HG03066 (cell line): ENCODE data around the gene SUPT5H.

Experiments used
- ATAC-seq: cut with Tn5 transposase; IDR thresholded peaks from one replicate; pipeline ENCODE4 v1.9.1; 2021; ENCODE audit warnings: low read depth; ENCODE audit not compliant: unreplicated experiment

SUPT5H gene

DNA sequence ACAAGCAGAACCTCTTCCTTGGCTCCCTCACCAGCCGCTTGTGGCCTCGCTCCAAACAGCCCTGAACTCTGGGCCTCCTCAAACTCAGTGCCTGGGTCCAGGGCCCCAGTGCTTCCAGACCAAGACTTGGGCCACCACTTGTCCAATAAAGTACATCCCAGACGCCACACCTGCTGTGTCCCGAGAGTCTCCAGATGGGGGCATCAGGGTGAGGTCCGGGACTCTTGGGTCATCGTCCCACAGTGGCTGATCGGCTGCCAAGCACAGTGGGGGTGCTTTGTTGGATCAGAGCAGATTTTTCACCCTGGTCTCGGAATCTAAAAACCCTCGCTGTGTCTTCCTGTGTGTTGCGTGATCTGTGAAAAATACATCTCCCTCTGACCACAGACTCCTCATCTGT, 44.4 kb downstream of the SUPT5H start:
- no peak for ATAC-seq

DNA sequence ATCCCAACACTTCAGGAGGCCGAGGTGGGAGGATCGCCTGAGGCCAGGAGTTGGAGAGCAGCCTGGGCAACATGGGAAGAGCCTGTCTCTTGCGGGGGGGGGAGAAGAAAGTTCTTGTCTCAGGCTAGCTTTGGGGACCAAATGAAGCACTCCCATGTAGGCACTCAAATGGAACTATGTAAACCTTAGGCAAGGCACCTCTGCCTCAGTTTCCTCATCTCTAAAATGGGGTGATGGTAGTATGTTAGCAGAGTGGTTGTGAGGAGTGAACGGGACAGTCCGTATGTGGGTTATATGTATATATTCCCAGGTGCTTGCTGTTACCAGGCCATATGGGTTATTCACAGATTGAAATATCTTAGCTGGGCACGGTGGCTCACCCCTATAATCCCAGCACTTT, 46.8 kb downstream of the SUPT5H start:
- no peak for ATAC-seq

DNA sequence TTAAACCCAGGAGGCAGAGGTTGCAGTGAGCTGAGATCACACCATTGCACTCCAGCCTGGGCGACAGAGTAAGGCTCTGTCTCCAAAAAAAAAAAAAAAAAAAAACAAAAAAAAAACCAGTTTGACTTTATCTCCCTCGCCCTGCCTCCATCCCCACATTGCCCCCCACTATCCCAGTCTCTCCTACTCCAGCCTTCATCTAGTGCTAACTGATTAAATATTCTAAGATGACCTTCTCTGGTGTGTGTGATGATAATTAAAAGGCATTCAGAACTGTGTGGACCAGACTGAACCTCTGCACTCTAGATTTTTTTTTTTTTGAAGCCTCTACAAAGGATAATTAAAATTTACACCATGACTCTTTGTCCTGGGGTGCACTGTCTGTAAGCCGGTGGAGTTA, 47.4 kb downstream of the SUPT5H start:
- ATAC-seq, result no peak

DNA sequence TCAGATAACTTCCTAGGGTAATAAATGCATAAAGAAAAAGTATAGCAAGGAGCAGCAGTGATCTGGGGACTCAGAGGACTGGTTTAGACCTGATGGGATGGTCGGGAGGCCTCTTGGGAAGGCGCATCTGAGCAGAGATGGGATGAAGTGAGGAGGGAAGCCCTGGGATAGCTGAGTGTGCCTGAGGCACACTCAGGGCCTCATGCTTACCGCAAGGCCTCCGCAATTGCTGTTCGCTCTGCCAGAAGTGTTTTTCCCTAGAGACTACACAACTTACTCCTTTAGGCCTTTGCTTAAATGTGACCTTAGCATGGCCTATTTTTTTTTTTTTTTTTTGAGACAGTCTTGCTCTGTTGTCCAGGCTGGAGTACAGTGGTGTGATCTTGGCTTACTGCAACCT, 49.3 kb downstream of the SUPT5H start:
- no peak for ATAC-seq

DNA sequence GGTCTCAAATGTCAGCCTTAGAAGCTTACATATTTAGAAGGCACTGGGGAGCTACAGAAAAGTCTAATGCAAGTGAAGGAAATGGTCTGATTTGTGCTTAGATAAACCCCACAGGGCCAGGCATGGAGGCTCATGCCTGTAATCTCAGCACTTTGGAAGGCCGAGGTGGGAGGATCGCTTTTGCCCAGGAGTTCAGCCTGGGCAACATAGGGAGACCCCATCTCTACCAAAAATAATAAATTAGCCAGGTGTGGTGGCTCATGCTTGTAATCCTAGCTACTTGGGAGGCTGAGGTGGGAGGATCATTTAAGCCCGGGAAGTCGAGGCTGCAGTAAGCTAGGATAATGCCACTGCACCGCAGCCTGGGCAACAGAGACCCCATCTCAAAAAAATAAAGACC, 50.7 kb downstream of the SUPT5H start:
- no peak for ATAC-seq

DNA sequence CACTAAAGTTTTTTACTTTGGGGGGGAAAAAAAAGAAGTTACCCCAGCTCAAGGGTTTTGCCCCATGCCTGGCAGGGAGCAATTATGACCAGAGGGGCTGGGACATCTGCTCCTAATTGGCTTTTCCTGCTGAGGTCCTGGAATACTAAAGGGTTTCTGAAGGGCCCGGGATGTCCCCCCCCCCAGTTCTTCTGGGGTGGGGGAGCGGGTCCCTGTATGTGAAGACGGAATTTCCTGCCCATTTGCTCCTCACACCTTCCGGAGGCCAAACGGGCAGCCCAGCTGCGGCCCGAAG, 52.3 kb downstream of the SUPT5H start:
- no peak for ATAC-seq

DNA sequence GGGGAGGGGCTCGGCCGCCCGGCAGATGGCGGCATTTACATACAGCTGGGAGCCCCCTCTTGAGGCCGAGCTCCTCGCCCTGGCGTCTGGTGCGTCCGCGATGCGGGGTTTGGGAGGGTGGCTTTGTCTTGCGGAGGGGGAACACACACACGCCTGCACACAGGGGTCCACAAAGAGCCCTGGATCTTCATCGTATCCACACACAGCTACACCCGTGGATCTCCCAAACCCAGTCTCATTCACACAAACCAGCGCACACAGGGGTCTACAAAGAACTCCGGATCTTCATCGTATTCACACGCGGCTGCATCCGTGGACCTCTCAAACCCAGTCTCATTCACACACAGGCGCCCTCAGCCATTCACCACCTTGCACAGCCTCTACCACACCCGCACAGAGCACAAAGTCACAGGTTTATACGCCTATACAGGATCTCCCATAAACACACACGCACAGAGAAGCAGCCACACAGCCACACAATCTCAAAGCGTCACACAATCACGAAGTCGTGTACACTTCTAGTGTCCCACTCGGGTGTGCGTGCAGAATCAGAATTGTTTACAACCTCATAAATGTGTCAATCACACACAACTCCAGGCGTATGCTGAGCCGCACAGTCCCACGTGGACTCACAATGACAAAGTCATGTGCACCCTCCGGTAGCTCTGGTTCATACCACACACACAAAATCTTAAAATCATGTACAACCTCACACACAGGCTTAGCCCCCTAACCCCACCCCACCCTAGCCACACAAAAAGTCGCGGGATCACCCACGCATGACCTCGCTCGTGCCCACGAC, 52.8 kb downstream of the SUPT5H start:
- ATAC-seq, result no peak

DNA sequence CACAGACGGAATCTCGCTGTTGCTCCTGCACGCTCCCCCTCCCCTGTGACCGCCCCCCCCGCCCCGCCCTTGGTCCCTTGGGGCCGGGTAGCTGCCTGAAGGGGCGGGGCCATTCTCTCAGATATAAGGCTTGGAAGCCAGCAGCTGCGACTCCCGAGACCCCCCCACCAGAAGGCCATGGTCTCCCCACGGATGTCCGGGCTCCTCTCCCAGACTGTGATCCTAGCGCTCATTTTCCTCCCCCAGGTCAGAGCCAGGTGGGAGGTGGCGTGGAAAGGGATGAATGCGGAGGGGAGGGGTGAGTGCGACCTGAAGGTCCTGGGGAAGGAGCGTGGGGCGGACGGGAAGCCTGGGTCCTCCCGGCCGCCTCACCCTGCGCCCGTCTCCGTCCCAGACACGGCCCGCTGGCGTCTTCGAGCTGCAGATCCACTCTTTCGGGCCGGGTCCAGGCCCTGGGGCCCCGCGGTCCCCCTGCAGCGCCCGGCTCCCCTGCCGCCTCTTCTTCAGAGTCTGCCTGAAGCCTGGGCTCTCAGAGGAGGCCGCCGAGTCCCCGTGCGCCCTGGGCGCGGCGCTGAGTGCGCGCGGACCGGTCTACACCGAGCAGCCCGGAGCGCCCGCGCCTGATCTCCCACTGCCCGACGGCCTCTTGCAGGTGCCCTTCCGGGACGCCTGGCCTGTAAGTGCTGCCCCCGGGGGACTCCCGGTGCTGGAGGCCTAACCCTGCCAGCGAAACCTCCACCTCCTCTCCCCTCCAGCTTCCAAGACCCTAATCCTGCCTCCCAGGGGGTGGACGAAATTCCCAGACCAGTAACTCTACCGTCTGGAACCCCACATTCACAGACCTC, 53.6 kb downstream of the SUPT5H start, which contains the start of gene DLL3:
DLL3 (plus strand) TSS at position 150 of the 845 bp plus-strand sequence; CDS start at position 178, 28 bp downstream.
- no peak for ATAC-seq

DNA sequence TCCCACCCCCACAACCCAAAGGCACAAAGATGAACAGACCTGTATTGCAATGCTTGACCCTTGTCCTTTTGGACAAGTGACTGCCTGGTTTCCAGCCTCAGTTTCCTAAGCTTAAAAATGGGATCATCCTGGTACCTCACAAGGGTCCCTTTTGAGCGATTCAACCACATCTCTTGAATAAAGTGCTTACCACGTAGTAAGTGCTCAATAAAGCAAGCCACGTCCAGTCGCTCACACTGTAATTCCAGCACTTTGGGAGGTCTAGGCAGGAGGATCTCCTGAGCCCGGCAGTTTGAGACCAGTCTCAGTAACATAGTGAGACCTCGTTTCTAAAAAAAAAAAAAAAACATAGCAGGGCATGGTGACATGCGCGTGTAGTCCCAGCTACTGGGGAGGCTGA, 54.5 kb downstream of the SUPT5H start:
- ATAC-seq, result no peak

DNA sequence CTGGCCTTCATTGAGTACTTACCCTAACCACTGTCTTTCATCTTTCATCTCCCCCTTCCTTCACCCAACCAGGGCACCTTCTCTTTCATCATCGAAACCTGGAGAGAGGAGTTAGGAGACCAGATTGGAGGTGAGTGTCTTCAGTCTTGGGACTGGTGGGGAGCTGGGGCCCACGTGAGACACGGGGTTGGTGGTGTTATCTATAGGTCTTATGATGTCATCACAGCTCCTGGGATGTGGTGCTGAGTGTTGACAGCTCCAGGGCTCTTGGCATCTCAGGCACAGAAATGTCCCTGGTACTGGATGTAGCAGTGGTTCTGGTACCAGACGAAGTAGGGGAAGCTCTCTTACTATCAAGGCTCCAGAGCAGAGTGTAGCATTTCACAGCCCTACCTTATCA, 55.2 kb downstream of the SUPT5H start:
- no peak for ATAC-seq

DNA sequence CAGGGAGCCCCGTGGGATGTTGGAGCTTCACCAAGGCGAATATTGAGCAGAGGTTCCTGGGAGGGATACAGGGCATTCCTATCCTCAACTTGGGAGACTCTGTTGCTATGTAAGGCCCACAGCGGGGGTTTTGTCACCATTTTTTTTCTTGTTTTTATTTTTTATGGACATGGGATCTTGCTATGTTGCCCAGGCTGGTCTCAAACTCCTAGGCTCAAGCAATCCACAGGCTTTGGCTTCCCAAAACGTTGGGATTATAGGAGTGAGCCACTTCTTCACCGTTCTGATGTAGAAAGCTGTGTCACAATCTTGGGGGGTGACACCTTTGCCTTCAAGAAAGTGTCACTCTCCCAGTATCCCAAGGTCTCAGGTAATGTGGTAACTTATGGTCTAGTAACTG, 56.0 kb downstream of the SUPT5H start:
- no peak for ATAC-seq

DNA sequence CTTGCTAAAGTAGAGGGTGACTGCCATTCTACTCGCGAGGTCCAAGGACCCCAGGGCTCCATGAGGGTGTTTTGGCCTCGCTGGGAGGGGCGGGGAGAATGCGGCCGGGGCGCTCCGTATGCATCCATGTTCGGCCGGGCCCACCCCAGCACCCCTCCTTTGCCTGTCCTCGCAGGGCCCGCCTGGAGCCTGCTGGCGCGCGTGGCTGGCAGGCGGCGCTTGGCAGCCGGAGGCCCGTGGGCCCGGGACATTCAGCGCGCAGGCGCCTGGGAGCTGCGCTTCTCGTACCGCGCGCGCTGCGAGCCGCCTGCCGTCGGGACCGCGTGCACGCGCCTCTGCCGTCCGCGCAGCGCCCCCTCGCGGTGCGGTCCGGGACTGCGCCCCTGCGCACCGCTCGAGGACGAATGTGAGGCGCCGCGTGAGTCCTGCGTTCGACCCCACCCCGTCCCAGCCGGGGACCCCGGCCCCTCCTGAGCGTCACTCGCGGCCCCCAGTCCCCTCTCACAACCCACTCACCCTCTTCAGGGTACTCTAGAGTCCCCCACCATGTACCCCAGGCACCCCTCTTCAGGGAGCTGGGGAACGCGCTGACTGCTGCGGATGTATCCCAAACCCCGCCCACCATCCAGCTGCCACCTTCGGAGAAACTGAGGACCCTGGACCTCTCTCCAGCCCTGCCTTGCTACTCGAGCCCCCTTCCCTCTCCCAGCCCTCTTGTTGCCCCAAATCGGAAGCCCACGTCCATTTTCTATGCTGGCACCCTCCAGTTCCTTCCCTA, 57.4 kb downstream of the SUPT5H start:
- no peak for ATAC-seq

DNA sequence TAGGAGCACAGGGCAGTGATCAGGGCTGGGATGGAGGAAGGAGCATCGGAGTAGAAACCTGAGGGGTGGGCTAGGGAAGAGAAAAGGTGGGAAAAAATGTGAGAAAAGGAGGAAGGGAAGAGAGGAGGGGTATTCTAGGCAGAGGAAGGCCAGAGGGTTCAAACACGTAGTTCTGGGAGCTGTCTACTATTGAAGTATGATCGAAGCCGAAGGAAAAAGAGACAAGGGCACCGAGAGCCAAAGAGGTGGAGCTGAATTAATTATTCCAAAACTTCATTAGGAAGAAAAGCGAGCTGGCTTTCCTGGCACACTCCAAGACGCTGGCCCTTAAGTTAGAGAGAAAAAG, 61.2 kb downstream of the SUPT5H start:
- no peak for ATAC-seq

DNA sequence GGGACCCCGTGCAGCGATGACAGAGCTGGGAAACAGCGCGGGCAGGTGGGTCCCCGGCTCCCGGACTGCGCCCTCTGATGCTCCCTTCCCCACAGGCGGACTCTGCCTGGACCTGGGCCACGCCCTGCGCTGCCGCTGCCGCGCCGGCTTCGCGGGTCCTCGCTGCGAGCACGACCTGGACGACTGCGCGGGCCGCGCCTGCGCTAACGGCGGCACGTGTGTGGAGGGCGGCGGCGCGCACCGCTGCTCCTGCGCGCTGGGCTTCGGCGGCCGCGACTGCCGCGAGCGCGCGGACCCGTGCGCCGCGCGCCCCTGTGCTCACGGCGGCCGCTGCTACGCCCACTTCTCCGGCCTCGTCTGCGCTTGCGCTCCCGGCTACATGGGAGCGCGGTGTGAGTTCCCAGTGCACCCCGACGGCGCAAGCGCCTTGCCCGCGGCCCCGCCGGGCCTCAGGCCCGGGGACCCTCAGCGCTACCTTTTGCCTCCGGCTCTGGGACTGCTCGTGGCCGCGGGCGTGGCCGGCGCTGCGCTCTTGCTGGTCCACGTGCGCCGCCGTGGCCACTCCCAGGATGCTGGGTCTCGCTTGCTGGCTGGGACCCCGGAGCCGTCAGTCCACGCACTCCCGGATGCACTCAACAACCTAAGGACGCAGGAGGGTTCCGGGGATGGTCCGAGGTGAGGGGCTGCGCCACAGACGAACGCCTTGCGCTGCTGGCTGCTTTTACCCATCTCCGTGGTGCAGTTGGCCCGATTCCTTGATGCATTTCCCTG, 61.7 kb downstream of the SUPT5H start:
- no peak for ATAC-seq

DNA sequence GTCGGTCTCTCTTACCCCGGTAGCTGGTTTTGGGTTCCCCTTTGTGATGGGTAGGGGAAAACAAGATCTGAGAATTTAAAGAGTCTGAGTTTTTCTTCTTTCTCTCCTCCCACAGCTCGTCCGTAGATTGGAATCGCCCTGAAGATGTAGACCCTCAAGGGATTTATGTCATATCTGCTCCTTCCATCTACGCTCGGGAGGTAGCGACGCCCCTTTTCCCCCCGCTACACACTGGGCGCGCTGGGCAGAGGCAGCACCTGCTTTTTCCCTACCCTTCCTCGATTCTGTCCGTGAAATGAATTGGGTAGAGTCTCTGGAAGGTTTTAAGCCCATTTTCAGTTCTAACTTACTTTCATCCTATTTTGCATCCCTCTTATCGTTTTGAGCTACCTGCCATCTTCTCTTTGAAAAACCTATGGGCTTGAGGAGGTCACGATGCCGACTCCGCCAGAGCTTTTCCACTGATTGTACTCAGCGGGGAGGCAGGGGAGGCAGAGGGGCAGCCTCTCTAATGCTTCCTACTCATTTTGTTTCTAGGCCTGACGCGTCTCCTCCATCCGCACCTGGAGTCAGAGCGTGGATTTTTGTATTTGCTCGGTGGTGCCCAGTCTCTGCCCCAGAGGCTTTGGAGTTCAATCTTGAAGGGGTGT, 62.5 kb downstream of the SUPT5H start:
- ATAC-seq, result no peak

DNA sequence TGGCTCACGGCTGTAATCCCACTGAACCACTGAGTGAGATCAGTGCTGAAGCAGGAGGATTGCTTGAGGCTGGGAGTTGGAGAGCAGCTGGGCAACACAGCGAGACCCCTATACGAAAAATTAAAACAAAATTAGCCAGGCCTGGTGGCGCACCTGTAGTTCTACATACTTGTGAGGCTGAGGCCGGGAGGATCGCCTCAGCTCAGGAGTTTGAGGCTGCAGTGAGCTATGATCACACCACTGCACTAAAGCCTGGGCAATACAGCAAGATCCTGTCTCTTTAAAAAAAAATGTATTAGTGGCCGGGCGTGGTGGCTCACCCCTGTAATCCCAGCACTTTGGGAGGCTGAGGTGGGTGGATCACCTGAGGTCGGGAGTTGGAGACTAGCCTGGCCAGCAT, 63.2 kb downstream of the SUPT5H start:
- no peak for ATAC-seq

DNA sequence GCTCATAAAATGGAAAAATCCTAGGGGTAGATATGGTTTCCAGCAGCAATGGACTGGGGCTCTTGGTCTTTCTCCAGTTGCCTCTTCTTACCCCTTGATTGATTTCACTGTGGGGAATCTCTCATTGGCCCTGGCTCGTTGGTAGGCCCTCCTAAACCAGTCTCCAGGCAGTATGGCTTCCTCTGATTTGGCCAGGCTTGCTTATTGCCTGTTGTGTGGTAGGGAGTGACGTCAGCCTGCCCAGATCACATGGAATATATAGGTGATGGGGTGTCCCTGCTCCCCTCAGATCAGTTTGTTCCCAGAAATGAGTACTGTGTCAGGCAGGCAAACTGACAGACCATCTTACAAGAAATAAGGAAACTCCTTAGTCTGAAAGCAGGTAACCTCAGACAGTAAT, 63.9 kb downstream of the SUPT5H start:
- no peak for ATAC-seq

DNA sequence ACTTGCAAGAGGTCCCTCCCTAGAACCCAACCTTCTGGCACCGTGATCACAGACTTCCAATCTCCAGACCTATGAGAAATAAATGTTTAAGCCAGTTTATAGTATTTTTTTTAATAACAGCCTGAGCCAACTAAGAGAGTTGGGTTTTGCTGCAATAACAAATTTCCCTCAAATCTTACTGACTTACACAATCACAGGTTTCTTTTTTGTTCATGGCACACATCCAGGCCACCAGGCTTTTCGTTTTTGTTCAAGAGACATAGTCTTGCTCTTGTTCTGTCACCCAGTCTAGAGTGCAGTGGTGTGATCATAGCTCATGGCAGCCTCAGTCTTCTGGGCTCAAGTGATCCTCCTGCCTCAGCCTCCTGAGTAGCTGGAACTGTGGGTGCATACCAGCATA, 67.6 kb downstream of the SUPT5H start:
- no peak for ATAC-seq

DNA sequence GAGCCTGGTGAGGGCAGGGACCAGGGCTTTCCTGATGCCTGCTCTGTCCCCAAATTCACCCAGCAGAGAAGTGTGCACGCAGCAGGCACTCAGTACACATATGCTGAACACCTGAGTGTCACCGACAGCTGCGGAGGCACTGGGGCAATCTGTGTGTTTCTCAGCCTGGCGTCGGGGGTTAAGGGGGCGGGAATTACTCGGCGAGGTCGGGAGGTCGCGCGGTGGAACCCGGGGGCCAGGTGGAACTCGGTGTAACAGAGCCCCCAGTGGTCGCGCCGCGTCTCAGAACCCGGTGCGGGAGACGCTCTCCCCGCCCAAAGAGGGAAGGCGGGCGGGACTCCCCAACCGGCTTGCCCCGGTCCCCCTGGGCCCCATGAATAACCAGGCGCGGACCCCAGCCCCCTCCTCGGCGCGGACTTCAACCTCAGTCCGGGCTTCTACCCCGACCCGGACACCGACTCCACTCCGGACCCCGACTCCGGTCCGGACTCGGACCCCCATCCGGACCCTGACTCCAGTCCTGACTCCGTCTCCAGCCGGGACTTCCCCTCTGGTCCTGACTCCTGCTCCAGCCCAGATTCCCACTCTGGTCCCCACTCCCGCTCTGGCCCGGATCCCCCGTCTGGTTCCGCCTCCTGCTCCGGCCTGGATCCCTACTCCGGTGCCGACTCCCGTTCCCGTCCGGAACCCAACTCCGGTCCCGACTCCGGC, 69.6 kb downstream of the SUPT5H start, which contains the start of gene SELENOV:
SELENOV (plus strand) TSS at position 300 of the 711 bp plus-strand sequence; CDS start at position 374, 74 bp downstream.
- ATAC-seq, result no peak
